Activated naive CD8-positive, alpha-beta T cell treated with anti-CD3 and anti-CD28 coated beads, Interleukin-2, amount 50 U/mL, for 16 hours (primary cell): Measurements from ENCODE around the gene XAB2.

Experiments
- DNase-seq: peaks from one replicate; pipeline ENCODE4 v3.0.0-alpha.2; 2020; ENCODE audit warnings: low read depth, low spot score

XAB2 gene

GRCh38 chr19:7612282-7613274 lies 16.8 kb downstream of the XAB2 start:
- no peak for DNase-seq

GRCh38 chr19:7611541-7612279 lies 17.6 kb downstream of the XAB2 start:
- DNase-seq: no peak

GRCh38 chr19:7610491-7611240 lies 18.7 kb downstream of the XAB2 start:
- no peak for DNase-seq

DNA sequence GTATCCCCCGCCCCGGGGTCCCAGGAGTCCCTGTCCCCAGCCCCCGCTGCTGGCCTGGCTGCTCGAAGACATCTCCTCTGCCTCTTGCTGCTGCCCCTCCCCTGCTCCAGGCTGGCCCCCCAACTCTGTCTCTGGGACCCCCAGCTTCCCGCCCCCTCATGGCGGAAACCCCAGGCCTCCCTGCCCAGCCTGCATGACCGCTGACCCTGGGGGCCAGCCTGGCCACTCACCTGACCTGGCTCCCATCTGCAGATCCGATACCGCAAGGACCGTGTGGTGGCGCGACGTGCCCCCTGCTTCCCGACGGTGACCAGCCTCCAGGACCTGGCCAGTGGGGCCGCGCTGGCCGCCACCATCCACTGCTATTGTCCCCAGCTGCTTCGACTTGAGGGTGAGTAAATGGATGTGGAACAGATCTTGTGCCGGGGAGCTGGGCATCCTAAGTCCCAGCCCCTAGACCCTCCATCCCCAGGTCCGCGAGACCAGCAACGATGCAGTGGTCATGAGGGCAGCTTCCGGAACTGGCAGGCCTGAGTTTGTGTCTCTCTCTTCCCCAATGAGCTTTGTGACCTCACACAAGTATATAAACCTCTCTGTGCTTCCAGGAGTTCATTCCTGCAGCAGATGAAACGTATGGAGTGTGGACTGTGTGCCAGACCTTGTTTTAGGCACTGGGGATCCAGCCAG lies 21.3 kb downstream of the XAB2 start:
- DNase-seq: no peak

DNA sequence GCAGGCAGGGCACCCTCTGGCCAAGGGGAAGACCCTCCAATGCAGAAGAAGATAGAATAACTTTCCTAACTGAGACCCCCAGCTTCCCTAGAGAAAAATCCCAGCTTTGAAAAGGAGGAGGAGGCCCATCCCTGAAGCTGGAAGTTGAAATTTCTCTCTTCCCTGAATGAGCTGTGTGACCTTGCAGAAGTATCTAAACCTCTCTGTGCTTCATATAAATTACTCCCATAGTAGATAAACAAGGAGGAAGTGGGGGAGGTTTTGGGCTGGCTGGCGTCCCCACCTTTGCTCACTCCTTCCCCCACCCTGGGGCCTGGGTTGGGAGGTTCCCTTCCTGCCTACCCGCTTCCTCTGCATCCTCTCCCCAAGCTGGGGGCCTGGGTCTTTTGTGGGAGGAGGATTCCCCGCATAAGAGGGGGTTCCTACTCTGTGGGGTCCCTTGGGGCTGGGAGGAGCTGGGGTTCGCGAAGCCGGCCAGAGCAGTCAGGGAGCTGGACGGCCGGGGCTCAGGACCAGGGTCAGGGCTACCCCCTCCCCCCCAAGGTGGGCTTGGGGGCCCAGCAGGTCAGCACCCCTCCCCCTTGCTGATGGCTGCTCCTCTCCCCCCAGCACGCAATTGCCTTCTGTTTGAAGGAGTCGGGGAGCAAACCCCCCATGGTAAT lies 22.0 kb downstream of the XAB2 start:
- no peak for DNase-seq

DNA sequence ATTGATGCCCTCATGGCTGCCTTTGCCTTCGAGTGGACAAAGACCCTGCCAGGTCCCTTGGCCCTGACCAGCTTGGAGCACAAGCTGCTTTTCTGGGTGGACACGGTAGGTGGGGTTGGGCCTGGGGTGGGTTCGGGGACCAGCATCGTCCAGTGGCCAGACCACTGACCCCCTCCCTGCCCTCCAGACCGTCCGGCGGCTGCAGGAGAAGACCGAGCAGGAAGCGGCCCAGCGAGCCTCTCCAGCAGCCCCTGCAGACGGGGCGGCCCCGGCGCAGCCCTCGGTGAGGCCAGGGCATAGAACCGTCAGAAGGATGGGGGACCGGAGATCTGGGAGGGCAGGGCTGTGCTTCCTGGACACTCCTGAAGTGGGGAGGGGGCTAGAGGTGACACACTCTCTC lies 23.1 kb downstream of the XAB2 start:
- DNase-seq: no peak

DNA sequence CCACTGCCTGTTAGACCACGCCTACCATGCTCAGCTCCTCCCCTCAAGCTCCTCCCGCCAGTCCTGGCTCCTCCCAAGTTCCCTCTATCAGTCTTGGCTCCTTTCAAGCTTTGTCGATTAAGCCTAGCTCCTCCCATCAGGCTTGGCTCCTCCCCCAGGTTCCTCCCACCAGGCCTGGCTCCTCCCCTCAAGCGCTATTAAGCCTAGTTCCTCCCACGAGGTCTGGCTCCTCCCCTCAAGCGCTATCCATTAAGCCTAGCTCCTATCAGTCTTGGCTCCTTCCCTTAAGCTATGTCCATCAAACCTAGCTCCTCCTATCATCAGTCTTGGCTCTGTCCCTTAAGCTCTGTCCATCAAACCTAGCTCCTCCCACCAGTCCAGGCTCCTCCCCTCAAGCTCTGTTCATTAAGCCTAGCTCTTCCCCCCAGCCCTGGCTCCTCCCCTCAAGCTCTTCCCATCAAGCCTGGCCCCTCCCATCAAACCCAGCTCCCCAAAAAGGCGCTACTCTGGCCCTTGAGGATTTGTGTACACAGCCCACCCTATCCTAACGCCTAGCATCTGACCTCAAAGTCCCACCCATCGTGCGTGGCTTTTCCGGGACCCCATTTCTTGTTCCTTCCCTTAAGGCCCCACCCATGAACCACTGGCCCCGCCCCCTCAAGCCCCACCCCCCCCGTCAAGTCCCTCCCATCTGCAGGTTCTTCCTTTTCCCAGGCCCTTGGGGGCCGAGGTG lies 23.7 kb downstream of the XAB2 start:
- no peak for DNase-seq

- no peak for DNase-seq
Measured at GRCh38 chr19:7603919-7604318, 25.4 kb downstream of the XAB2 start.

DNA sequence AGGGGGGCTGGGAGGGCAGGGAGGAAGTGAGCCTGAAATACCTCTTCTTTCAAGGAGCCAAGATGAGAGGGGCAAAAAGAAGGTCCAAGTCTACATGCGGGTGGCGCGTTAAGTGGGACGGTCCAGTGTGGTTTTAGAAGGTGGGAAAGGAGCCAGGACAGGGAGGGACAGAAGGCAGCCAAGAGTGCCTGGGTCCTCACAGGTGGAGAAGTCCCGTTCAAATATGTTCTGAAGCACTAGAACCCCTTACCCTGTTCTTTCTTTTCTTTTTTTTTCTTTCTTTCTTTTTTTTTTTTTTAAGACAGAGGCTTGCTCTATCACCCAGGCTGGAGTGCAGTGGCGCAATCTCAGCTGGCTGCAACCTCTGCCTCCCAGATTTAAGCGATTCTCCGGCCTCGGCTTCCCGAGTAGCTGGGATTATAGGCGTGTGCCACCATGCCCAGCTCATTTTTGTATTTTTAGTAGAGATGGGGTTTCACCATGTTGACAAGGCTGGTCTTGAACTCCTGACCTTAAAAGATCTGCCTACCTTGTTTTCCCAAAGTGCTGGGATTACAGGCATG lies 26.3 kb downstream of the XAB2 start:
- no peak for DNase-seq

GRCh38 chr19:7602240-7602934 lies 27.0 kb downstream of the XAB2 start:
- DNase-seq: no peak

DNA sequence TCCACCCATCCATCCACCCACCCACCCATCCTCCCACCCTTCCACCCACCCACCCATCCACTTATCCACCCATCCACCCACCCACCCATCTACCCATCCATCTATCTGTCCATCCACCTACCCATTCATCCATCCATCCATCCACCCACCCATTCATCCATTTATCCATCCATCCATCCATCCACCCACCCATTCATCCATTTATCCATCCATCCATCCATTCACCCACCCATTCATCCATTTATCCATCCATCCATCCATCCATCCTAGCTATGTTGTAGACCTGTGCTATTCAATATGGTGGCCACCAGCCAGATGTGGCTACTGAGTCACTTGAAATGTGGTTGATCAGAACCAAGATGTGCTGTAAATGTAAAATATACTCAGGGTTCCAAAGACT lies 28.6 kb downstream of the XAB2 start:
- no peak for DNase-seq

DNA sequence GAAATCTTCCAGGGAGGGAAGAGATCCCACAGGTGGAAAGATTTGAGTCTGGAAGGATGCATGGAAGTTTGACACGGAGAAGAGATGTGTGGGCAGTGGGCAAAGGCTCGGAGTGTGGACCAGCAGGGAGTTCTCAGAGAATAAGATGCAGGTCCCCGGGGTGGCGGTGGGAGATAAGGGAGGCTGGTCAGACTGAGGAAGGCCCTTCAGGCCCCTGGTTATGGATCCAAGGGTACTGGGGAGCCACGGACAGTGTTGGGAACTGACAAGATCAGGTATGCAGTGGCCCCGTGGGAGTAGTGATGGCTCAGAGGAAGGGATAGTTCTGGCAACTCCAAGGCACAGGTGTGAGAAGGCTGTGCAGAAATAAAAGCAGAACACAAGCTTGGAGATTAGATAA lies 31.2 kb downstream of the XAB2 start:
- no peak for DNase-seq

DNA sequence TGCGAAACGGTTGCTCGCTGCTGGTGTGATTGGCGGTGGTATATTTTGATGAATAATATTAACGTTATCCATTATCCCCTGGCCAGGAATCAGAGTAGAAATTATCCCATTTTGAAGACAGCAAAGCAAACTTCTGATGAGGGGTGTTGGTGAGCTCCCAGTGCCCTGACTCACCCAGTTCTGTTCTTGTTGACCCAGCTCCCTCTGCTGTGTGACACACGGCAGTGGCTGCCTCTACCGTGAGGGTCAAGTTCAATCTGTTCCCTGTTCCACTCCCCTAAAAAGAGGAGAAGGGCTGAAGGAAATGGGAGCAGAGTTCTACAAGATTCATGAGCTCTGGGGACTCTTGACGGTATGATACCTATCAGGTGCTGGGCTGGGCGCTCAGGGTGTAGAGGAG lies 31.7 kb downstream of the XAB2 start:
- no peak for DNase-seq

- DNase-seq: no peak
Measured at GRCh38 chr19:7596211-7596937, 33.0 kb downstream of the XAB2 start.

DNA sequence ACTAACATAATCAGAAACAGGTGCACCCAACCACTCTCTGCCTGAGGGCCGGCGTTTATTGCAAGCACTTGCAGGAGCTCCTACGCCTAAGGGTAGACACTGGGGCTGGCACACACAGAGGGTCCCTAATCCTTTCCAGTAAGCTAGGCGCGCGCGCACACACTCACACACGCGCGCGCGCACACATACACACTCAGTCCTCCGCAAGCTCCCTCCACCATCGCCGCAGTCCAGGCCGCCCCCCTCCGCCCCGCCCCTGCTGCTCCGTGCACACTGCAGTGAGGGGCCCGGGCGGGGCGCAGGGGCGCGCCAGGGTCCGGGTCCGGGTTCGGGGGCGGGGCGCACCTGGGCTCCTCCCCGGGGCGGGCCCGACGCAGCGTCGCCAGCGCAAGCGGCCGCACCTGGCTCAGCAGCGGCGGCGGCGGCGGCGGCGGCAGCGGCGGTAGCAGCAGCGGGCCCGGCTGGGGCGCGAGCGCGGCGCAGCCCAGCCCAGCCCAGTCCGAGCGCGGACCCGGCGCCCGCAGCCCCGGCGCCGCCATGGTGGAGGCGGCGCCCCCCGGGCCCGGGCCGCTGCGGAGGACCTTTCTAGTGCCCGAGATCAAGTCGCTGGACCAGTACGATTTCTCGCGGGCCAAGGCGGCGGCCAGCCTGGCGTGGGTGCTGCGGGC lies 33.7 kb downstream of the XAB2 start, which contains the start of gene CAMSAP3:
Gene CAMSAP3, plus strand, starts transcription at position 398 of the 668 bp plus-strand sequence. Its CDS starts 140 bp downstream, at position 538.
- DNase-seq: peak; percentile 27

DNA sequence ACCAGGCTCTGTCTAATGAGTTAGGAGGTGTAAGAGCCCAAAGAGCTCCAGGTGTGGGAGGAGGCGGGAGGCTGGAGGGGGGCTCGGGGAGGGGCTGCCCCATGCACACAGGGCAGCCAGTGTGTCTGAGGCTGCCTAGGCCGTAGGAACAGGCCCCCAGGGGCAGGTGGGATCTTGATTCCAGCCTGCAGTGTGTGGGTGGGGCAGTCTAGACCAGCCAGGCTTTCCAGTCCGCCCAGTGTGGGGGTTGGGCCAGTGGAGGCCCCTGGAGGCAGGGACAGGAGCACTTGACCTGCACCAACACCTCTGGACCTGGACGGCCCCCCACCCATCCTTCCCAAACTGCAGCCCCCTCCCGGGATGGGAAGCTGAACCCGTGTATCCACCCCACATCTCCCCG lies 39.1 kb downstream of the XAB2 start:
- DNase-seq: no peak

- no peak for DNase-seq
Measured at GRCh38 chr19:7589822-7590221, 39.5 kb downstream of the XAB2 start.

- DNase-seq: no peak
Measured at GRCh38 chr19:7582446-7582845, 46.9 kb downstream of the XAB2 start.
